Adrenal gland (tissue), 5 donors: ENCODE data around the gene MGRN1.

Experiments
- POLR2A ChIP-seq, 2 donors: fragments of 450-650 bp; IDR thresholded peaks; one replicate each; pipeline ENCODE4 v1.6.1; 2017; ENCODE audit warnings: antibody characterized with exemption in 2 of 2, mild to moderate bottlenecking in 2 of 2, moderate library complexity in 1 of 2
- TF ChIP-seq, protein P1 (sequence below), 6 experiments: fragments of 450-650 bp in 4 of 6; fragments of 200-600 bp in 2 of 6; sonication (generic) in 1 of 6; IDR thresholded peaks; 1 replicate in 5 of 6; 2 replicates in 1 of 6; pipeline versions ENCODE4 v1.5.1 to v1.8.0; 2016 to 2021; ENCODE audit warnings: antibody characterized with exemption in 6 of 6, mild to moderate bottlenecking in 2 of 6, moderate library complexity in 1 of 6
- donor health status: DM: no; HTN: no; CAD: no.

GRCh38 chr16:4726616-4727015, 102.0 kb downstream of the MGRN1 start:
- TF ChIP-seq, protein P1, sequence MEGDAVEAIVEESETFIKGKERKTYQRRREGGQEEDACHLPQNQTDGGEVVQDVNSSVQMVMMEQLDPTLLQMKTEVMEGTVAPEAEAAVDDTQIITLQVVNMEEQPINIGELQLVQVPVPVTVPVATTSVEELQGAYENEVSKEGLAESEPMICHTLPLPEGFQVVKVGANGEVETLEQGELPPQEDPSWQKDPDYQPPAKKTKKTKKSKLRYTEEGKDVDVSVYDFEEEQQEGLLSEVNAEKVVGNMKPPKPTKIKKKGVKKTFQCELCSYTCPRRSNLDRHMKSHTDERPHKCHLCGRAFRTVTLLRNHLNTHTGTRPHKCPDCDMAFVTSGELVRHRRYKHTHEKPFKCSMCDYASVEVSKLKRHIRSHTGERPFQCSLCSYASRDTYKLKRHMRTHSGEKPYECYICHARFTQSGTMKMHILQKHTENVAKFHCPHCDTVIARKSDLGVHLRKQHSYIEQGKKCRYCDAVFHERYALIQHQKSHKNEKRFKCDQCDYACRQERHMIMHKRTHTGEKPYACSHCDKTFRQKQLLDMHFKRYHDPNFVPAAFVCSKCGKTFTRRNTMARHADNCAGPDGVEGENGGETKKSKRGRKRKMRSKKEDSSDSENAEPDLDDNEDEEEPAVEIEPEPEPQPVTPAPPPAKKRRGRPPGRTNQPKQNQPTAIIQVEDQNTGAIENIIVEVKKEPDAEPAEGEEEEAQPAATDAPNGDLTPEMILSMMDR (IDR thresholded peaks at IDR 0.05), result no peak
- no peak for TF ChIP-seq POLR2A (IDR thresholded peaks at IDR 0.05)
